Activated CD4-positive, alpha-beta T cell treated with anti-CD3 and anti-CD28 coated beads, Interleukin-10, Interleukin-2, amounts not matched to agents 100 ng/mL and 50 ng/mL, durations not matched to agents 16 hours and 8 hours (primary cell): ENCODE data around the gene ZCCHC3.
A peak's percentile ranks its signal among the peaks of the same experiment; 100 is the strongest.
"Not testable (repeated sequence)": the region's sequence is repeated elsewhere in the genome, so short reads cannot be mapped to it uniquely, and the experiment has no call there.

Experiments used
- DNase-seq: peaks from one replicate; pipeline ENCODE4 v3.0.0-alpha.2; 2020

Gene ZCCHC3

GRCh38 chr20:316316-317068, 19.1 kb downstream of the ZCCHC3 start:
- DNase-seq: no peak

- DNase-seq: peak; percentile 94
Observed at GRCh38 chr20:324177-325044, 27.0 kb downstream of the ZCCHC3 start.

DNA sequence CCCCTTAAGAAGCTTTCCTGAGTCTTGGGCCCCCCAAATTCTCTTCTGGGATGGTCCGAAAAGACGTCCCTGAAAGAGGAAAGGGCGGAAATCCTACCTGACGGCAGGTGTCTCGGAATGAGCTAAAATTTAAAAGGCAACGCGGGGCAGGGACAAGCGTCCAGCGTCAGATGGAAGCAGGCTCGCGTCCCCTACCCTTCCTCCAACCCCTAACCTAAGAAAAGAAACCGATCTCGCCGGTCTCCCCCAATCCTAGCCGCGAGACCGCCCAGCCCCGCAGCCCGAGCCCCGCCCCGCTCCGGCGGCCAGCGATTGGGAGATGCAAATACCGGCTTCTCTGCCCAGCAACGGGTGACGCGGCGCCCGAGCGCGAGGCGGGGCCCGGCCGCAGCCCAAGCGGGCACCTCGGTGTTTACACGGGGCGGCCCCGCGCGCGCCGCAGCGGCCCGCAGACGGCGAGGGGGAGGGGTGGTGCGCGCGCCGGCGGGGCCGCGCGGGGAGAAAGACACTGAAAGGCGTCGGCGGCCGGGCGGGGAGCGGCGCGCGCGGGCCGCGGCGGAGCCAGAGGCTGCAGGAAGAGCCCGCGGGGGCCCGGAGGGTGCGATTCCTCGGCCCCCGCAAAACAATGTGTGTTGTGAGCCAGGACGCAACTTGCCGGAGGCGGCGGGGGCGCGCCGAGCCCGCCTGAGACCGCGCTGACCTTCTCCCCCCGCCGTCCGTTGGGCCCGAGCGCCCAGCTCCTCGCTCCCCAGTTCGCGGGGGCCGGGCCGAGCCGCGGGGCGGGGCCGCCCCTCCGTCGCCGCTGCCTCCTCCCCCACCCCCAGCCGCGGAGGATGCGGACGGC, 27.9 kb downstream of the ZCCHC3 start, which contains the start of gene SOX12:
Gene SOX12 (plus strand): TSS at position 508 of the 844 bp plus-strand sequence. CDS start 373 bp downstream, outside the sequence.
- DNase-seq: peak; percentile 97

DNA sequence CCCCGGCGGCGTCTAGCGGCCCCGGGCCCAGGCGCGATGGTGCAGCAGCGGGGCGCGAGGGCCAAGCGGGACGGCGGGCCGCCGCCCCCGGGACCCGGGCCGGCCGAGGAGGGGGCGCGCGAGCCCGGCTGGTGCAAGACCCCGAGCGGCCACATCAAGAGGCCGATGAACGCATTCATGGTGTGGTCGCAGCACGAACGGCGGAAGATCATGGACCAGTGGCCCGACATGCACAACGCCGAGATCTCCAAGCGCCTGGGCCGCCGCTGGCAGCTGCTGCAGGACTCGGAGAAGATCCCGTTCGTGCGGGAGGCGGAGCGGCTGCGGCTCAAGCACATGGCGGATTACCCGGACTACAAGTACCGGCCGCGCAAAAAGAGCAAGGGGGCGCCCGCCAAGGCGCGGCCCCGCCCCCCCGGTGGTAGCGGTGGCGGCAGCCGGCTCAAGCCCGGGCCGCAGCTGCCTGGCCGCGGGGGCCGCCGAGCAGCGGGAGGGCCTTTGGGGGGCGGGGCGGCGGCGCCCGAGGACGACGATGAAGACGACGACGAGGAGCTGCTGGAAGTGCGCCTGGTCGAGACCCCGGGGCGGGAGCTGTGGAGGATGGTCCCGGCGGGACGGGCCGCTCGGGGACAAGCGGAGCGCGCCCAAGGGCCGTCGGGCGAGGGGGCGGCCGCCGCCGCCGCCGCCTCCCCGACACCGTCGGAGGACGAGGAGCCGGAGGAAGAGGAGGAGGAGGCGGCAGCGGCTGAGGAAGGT, 28.7 kb downstream of the ZCCHC3 start:
- peak; percentile 47 for DNase-seq

- no peak for DNase-seq
Observed at GRCh38 chr20:326645-327185, 29.3 kb downstream of the ZCCHC3 start.

GRCh38 chr20:327186-328026, 30.0 kb downstream of the ZCCHC3 start:
- peak; percentile 75 for DNase-seq

- DNase-seq: no peak
Observed at GRCh38 chr20:328027-328974, 30.9 kb downstream of the ZCCHC3 start.

DNA sequence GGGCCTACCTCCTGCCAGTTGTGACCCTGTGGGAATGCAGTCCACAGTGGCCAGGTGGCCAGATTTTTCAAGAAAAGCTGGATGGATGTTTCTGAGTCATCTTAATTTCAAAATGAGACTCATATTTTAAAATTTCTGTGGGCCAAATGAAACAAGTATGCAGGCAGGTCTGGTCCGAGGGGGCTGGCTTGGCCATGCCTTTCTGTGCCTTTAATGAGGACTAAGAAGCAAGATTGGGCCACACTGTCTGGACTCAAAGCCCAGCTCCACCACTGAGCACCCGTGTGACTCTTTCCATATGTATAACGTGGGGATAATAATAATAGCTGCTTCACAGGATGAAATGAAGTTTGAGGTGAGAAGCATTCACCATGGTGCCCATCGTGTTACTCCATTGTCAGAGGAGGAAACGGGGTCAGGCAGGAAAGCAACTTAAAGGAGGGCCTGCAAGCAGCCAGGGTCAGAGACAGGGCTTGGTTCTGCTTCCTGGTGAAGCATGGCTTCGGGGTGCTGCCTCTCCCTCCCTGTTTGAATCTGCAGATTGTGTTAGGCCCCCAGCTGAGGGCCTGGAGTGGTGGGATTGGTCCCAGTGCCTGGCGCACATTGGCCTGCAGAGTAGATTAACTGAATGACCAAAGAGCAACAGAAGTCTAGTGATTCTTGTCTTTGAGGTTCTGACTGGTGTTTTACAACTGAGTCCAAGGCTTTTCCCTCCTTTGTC, 31.8 kb downstream of the ZCCHC3 start:
- DNase-seq: no peak

DNA sequence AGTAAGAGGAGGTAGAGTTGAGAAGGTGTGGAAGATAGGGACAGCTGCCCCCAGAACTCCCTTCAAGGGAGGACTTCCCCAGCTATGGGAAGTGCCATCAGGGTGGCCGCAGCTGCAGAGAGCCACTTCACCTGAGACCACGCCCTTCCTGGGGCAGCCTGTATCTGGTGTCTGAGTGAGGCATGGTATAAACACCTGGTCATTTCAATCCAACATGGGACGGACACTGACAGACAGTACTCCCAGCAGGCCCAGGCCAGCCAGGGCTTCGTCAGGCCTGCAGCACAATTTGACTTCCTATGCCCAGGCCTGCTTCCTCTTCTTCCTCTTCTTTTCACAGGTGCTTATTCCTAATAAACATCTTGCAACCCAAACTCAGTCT, 32.5 kb downstream of the ZCCHC3 start:
- no peak for DNase-seq

DNA sequence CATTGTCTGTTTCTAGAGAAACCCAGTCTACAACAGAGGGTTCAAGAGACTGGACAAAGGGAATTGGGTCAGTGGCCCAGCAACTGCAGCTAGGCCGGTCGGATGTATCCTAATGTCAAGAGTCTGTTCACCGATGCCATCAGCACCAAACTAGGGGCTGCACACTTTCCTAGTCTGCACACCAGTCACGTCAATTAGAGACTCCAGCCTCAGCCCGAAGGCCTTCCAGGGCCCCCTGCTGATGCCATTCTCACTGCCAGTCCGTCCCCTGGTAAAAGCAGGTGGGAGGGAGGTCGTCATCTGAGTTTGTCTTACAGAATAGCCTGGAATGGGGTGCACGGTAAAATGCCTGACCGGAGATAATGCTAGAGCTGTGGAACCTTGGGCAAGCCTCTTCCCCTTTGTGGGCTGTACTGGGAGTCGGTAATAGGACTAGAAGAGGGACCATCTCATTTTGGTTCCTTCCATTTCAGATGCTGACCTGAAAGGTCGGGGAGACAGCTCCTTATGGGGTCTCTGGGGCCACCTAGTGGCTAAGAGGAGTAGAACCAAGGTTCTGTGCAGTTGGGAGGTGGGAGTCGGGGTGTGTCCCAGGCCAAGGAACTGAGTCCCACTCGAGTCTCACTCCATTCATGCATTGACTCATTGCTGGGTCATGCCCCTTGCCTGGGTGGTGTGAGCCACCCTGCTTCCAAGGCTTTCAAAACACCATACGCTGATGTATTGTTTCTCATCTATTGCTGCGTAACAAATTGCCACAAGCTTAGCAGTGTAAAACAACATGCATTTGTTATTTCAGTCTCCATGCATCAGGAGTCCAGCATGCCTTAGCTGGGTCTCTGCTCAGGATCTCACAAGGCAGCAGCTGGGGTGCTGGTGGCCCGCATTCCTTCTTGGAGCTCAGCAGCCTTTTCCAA, 33.1 kb downstream of the ZCCHC3 start:
- DNase-seq: peak; percentile 79

GRCh38 chr20:334578-334977, 37.2 kb downstream of the ZCCHC3 start:
- DNase-seq: no peak

- DNase-seq: not testable (repeated sequence)
Observed at GRCh38 chr20:336040-336439, 38.7 kb downstream of the ZCCHC3 start.

DNA sequence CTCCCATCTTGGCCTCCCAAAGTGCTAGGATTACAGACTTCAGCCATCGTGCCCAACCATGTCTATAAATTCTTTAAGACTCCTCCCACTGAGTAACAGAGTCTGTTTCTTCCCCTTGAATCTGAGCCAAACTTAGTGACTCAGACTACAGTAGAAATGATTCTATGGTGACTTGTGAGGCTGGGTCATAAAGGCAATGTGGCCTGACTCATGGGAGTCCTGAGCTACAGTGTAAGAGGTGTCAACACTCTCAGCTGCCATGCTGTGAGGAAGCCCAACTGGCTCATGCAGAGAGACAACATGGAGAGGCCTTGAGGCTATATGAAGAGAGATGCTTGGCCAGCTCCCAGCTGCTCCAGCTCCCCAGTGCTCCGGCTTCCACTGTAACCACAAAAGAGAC, 44.3 kb downstream of the ZCCHC3 start:
- DNase-seq: peak; percentile 44

- no peak for DNase-seq
Observed at GRCh38 chr20:343107-343506, 45.7 kb downstream of the ZCCHC3 start.

- no peak for DNase-seq
Observed at GRCh38 chr20:346033-346639, 48.8 kb downstream of the ZCCHC3 start.

- peak; percentile 33 for DNase-seq
Observed at GRCh38 chr20:346640-347316, 49.4 kb downstream of the ZCCHC3 start, which contains the start of gene NRSN2. TSS of gene NRSN2 (plus strand) at chr20:347111. CDS start at chr20:349644, 2,533 bp downstream.

DNA sequence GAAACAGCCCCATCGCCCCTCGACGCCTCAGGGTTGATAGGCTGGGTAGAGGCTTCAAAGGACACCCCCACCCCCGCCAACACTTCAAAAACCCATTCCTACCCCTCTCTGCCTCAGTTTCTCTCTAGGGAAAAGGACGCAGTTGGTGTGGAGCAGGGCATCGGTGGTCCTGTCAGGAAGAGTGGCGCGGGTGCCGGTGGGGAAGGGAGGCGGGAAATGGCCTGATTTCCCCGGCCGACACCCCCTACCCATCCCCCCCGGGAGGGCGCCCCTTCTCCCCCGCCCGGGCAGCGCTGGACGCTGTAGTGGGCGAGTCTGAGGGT, 49.9 kb downstream of the ZCCHC3 start:
- DNase-seq: no peak
